Stomach smooth muscle (tissue), 2 donors: ENCODE measurements around the gene RASSF10.
"Not testable (repeated sequence)": the region's sequence is repeated elsewhere in the genome, so short reads cannot be mapped to it uniquely, and the experiment has no call there.

Source experiments
- H3K27ac ChIP-seq: one replicate; pipeline ENCODE4 v1.7.0; 2013; ENCODE audit warnings: mild to moderate bottlenecking, low read length, inconsistent platforms
- H3K27me3 ChIP-seq, 2 donors: one replicate each; pipeline ENCODE4 v1.7.0; 2013; ENCODE audit warnings: low read length in 2 of 2; ENCODE audit not compliant: insufficient read depth in 2 of 2, control insufficient read depth in 1 of 2
- H3K36me3 ChIP-seq, 2 donors: one replicate each; pipeline ENCODE4 v1.7.0; 2013; ENCODE audit warnings: low read length in 2 of 2; ENCODE audit not compliant: control insufficient read depth in 2 of 2, insufficient read depth in 2 of 2
- H3K4me1 ChIP-seq: one replicate; pipeline ENCODE4 v1.7.0; 2013; ENCODE audit warnings: low read length; ENCODE audit not compliant: control insufficient read depth, insufficient read depth
- H3K4me3 ChIP-seq, 2 donors: one replicate each; pipeline ENCODE4 v1.7.0; 2013; ENCODE audit warnings: low read length in 2 of 2
- H3K9ac ChIP-seq, 2 donors: one replicate each; pipeline ENCODE4 v1.7.0; 2013; ENCODE audit warnings: low read length in 2 of 2, mild to moderate bottlenecking in 1 of 2
- H3K9me3 ChIP-seq, 2 donors: one replicate each; pipeline ENCODE4 v1.7.0; 2013; ENCODE audit warnings: low read length in 2 of 2; ENCODE audit not compliant: control insufficient read depth in 2 of 2
- donor health status: healthy.
- donor health status: Pancreatic carcinoma.

The RASSF10 gene

DNA sequence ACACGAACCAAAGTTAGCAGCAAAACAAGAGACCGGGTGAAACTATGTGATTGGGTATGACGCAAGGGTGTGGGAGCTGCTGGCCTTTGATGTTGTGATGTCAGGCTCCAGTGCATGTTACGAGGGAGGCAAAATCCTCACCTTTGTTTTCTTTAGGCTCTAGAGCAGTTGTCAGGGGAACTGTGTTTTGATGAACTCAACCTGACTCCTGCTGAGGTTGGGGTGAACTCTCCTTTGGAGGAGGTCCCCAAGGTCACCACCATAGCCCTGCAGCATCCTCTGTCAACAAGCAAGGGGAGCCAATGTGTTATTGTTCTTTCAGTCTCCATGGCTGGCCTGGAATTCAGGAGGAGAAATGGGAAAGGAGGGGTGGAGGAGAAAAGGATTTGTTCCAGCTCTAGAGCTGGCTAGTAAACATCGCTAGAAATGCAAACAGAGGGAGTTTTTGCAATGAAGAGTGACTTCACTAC lies 33.8 kb downstream of the RASSF10 start:
- H3K27ac ChIP-seq, result no peak overlapping the region
- no peaks in the 10 kb centered on the region for H3K27me3 ChIP-seq
- no peaks in the 10 kb centered on the region for H3K4me1 ChIP-seq
- no peaks in the 10 kb centered on the region for H3K36me3 ChIP-seq
- no peak overlapping the region for H3K9ac ChIP-seq
- no peak overlapping the region for H3K4me3 ChIP-seq
- H3K9me3 ChIP-seq, result no peaks in the 10 kb centered on the region

- no peak overlapping the region for H3K9ac ChIP-seq
- H3K27ac ChIP-seq, result no peak overlapping the region
- no peaks in the 10 kb centered on the region for H3K36me3 ChIP-seq
- H3K9me3 ChIP-seq, result no peaks in the 10 kb centered on the region
- no peak overlapping the region for H3K4me3 ChIP-seq
- H3K27me3 ChIP-seq, result no peaks in the 10 kb centered on the region
- no peaks in the 10 kb centered on the region for H3K4me1 ChIP-seq
Observed at GRCh38 chr11:13043912-13044628, 35.0 kb downstream of the RASSF10 start.

DNA sequence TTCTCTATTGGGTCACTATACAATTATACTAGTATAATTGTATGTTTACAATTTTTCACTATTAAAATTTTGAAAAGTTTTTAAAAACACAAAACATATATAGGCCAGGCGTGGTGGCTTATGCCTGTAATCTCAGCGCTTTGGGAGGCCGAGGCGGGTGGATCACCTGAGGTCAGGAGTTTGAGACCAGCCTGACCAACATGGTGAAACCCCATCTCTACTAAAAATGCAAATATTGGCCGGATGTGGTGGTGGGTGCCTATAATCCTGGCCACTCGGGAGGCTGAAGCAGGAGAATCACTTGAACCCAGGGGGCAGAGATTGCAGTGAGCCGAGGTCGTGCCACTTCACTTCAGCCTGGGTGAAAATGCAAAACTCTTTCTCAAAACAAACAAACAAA lies 36.0 kb downstream of the RASSF10 start:
- H3K36me3 ChIP-seq, H3K27ac ChIP-seq, H3K4me1 ChIP-seq, H3K4me3 ChIP-seq, H3K9ac ChIP-seq, H3K9me3 ChIP-seq, H3K27me3 ChIP-seq: not testable (repeated sequence)

GRCh38 chr11:13045734-13046133 lies 36.6 kb downstream of the RASSF10 start:
- Histone ChIP-seq H3K9ac (no peak overlapping the region), H3K27ac (no peak overlapping the region), H3K36me3 (no peaks in the 10 kb centered on the region), H3K4me3 (no peak overlapping the region), H3K9me3 (no peaks in the 10 kb centered on the region), H3K4me1 (no peaks in the 10 kb centered on the region), H3K27me3 (no peaks in the 10 kb centered on the region)

DNA sequence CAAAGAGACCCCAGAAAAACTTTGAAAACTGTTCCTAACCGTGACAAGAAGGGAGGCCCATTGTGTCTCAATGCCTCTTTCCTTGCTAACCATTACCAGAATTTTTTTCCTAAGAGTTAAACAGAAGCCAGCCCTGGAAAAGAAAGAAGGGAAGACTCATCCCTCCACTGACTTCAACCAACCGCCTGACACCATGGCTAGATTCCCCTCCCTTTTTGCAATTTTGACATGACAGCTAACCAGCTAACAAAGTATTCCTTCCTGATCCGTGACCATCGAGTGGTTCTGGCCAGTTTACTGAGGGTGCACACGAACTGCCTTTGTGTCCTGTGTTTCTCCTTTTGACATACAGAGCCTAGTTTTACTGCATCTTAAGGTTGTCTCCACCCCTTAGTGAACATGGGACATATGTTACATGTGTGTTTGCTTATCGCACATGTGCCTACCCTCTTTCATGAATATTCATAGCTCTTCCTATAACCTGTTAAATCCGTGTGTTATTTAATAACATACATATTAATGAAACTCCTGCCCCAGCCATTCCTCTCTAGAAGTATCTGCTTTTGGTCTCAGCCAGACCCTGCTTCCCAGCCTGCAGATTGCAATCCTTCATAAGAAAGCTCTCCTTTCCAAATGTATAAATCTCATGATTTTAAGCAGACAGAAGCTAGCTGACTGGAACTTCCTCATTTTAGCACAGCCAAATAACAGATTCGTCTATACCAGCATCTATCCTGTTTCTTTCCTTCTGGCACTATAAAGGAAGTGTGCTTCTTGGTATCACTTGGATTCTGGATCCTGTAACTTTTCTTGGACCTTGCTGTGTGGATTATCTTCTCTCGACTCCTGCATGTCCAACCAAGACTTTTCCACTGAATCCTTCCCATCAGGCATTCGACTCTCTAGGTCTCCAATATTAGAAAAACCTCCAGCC lies 37.8 kb downstream of the RASSF10 start:
- H3K27ac ChIP-seq, result no peak overlapping the region
- H3K4me1 ChIP-seq, result no peaks in the 10 kb centered on the region
- H3K36me3 ChIP-seq, result no peaks in the 10 kb centered on the region
- H3K4me3 ChIP-seq, result no peak overlapping the region
- no peak overlapping the region for H3K9ac ChIP-seq
- H3K9me3 ChIP-seq, result no peaks in the 10 kb centered on the region
- no peaks in the 10 kb centered on the region for H3K27me3 ChIP-seq

DNA sequence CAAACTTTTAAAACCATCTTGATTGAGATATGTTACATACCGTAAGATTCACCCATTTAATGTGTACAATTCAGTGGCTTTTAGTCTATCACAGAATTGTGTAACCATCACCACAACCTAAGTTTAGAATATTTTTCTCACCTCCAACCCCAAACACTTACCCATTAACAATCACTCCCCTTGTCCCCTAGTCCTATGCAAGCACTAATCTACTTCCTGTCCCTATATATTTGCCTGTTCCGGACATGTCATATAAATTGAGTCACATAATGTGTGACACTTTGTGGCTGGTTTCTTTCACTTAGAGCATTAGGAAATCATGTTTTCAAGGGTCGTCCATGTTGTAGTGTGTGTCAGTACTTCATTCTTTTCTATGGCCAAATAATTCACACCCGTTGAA lies 38.8 kb downstream of the RASSF10 start:
- no peaks in the 10 kb centered on the region for H3K27me3 ChIP-seq
- H3K9ac ChIP-seq, result no peak overlapping the region
- no peaks in the 10 kb centered on the region for H3K36me3 ChIP-seq
- no peak overlapping the region for H3K4me3 ChIP-seq
- no peak overlapping the region for H3K27ac ChIP-seq
- H3K4me1 ChIP-seq, result no peaks in the 10 kb centered on the region
- no peaks in the 10 kb centered on the region for H3K9me3 ChIP-seq

DNA sequence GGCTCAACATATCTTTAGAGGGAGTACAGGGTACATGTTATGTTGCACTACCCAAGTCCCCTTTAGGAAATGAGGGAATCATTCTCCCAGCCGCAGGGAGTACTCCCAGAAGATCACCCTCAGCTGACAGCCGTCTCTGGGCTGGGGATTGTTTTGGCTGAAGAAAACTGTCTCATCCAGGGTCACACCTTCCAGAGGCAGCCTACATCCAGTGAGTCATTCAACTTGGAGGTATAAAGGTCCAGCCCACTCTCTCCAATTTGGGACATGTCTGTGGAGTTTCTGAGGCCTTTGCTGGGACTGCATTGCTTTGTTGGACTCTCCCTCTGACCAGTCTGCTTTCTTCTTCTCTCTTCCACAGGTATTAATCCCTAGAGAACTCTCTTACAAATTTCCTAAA lies 42.1 kb downstream of the RASSF10 start:
- Histone ChIP-seq H3K9ac (no peak overlapping the region), H3K9me3 (no peaks in the 10 kb centered on the region), H3K4me1 (no peaks in the 10 kb centered on the region), H3K36me3 (no peaks in the 10 kb centered on the region), H3K27ac (no peak overlapping the region), H3K27me3 (no peaks in the 10 kb centered on the region), H3K4me3 (no peak overlapping the region)

DNA sequence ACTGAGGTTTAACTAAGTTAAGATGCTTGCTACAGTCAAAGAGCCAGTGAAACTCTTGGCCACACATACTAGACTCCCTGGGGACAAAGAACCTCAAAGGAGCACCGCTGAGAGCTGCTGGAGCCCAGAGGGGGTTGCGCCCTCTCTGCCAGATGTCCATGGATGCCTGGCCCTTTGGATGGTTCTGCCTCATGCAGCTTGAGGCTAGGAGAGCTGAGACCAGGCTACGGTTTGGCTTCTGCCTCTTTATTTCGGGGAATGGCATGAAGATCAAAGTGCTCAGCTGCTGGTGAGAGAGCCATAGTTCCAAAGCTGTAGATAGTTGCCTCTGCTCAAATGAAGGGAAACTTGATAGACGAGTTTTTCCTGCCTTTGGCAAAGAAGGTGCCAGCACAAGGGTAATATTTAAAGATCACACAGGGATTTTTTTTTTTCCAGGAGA lies 43.0 kb downstream of the RASSF10 start:
- H3K27ac ChIP-seq, result no peak overlapping the region
- H3K9ac ChIP-seq, result no peak overlapping the region
- no peaks in the 10 kb centered on the region for H3K36me3 ChIP-seq
- H3K9me3 ChIP-seq, result no peaks in the 10 kb centered on the region
- no peaks in the 10 kb centered on the region for H3K27me3 ChIP-seq
- H3K4me3 ChIP-seq, result no peak overlapping the region
- H3K4me1 ChIP-seq, result no peaks in the 10 kb centered on the region

DNA sequence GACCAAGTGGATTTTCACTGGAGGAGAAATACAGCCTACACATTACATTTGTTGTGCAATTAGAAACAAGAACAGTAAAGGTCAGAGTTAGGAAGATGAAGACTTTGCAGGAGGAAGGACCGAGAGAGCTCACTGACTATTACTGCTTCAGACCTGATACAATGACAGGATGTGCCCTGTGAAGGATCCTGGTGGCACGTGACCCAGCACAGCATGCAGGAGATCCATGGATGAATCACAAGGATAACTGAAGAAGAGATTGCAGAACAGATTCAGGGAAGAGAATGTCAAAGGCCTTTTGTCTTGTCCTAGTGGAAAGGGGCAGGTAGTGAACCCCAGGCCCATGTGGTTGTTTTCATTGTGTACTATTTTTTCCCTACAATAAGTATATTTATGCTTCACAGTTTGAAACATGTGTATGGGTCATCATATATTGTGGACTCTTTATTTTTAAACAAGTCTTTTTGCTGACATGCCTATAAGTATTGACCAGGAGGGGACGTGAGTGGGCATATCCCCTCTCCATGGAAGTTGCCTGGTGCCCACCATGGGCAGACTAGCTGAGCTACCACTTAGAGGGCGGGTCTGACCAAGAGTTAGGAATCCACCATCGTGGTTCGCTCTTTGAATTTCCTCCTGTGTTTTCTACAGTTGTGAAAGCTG lies 44.3 kb downstream of the RASSF10 start:
- no peaks in the 10 kb centered on the region for H3K36me3 ChIP-seq
- no peaks in the 10 kb centered on the region for H3K27me3 ChIP-seq
- H3K9ac ChIP-seq, result no peak overlapping the region
- H3K4me3 ChIP-seq, result no peak overlapping the region
- no peaks in the 10 kb centered on the region for H3K4me1 ChIP-seq
- H3K9me3 ChIP-seq, result no peaks in the 10 kb centered on the region
- no peak overlapping the region for H3K27ac ChIP-seq

DNA sequence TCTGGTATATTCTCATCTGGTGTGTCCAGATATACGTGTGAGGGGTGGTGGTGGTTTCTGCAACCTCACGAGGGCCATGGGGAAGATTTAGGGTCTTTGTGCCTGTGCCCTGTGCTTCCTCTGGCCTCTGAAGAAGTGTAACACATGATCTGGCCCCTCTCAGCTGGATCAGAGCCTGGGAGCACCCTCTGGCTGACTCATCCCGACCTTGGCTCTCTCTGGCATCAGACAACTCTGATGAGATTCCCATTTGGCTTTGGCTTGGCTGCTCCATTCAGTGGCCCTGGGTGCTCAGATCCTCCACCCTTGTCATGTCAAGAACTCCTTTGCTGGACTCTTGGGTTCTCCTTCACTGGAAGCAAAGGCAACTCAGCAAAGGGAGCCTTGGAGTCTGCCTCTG lies 45.2 kb downstream of the RASSF10 start:
- Histone ChIP-seq H3K9ac (no peak overlapping the region), H3K27me3 (no peaks in the 10 kb centered on the region), H3K4me1 (no peaks in the 10 kb centered on the region), H3K36me3 (no peaks in the 10 kb centered on the region), H3K4me3 (no peak overlapping the region), H3K9me3 (no peaks in the 10 kb centered on the region), H3K27ac (no peak overlapping the region)
